K562 (cell line): ENCODE data around the gene LRRC19. TPM values are rescaled to one million over a fixed set of nuclear protein-coding genes. Genes with fewer than 3 reads are reported as not detected.

Experiments
- ATAC-seq: fragments of 200-7000 bp; cut with Tn5 transposase; 3 replicates; pipeline ENCODE4 v1.9.1; 2020; ENCODE audit warnings: moderate library complexity
- BruUV-seq: library from RNA; stranded (reverse); fragments of 400-500 nt; replicated peaks from 2 replicates; lab custom pipeline; 2021; lab: Mats Ljungman, UMichigan
- CTCF ChIA-PET: fragments of 300-600 bp; formaldehyde crosslinking; extraction: SDS; loops from one replicate; lab custom pipeline; 2021; ENCODE audit warnings: low intra/inter-chr PET ratio; lab: Yijun Ruan, JAX
- POLR2A ChIA-PET: fragments of 300-600, 350-650 bp; sonication (Branson Sonifier 250); formaldehyde crosslinking; extraction: SDS; loops from one replicate; lab custom pipeline; 2021; ENCODE audit warnings: antibody characterized with exemption, inconsistent platforms; lab: Yijun Ruan, JAX
- DNase-seq, 4 experiments: peaks; one replicate each; pipeline versions ENCODE4 v3.0.0 to v3.0.0-alpha.2; 2011 to 2018; ENCODE audit warnings: low spot score in 3 of 4, mixed read lengths in 3 of 4; ENCODE audit errors: extremely low read depth in 1 of 4
- FAIRE-seq: peaks from 2 replicates; lab custom pipeline; 2011; peaks lifted over from hg19 to GRCh38; lab: Jason Lieb, UNC
- H2AFZ ChIP-seq: 2 replicates; pipeline ENCODE4 v1.6.0; 2011; ENCODE audit warnings: low read depth, low read length, control low read depth, inconsistent platforms
- H3K27ac ChIP-seq: fragments of 200-600 bp; 3 replicates; pipeline ENCODE4 v1.8.0; 2011; ENCODE audit warnings: low read depth, mild to moderate bottlenecking, control low read depth, inconsistent platforms, low read length, moderate library complexity, mixed read lengths; ENCODE audit errors: extremely low read depth
- H3K27me3 ChIP-seq, 2 experiments: fragments of 300-600 bp in 1 of 2; 2 replicates in 1 of 2; 3 replicates in 1 of 2; pipeline versions ENCODE4 v1.6.0 to v1.8.0; 2011; ENCODE audit warnings: inconsistent platforms in 2 of 2, low read length in 2 of 2, mild to moderate bottlenecking in 1 of 2, mixed read lengths in 1 of 2, moderate library complexity in 1 of 2; ENCODE audit not compliant: control insufficient read depth in 2 of 2, insufficient read depth in 2 of 2
- H3K36me3 ChIP-seq: fragments of 300-600 bp; 3 replicates; pipeline ENCODE4 v1.8.0; 2011; ENCODE audit warnings: mild to moderate bottlenecking, low read length, inconsistent platforms; ENCODE audit not compliant: control insufficient read depth, insufficient read depth
- H3K4me1 ChIP-seq, 2 experiments: fragments of 200-600 bp in 1 of 2; replicated peaks in 1 of 2; 2 replicates in 1 of 2; 3 replicates in 1 of 2; pipeline versions ENCODE4 v1.5.1 to v1.8.0; 2011; ENCODE audit warnings: inconsistent platforms in 2 of 2, low read length in 2 of 2, mild to moderate bottlenecking in 1 of 2, mixed read lengths in 1 of 2, moderate library complexity in 1 of 2; ENCODE audit not compliant: control insufficient read depth in 2 of 2, insufficient read depth in 2 of 2
- H3K4me2 ChIP-seq: 2 replicates; pipeline ENCODE4 v1.6.1; 2011; ENCODE audit warnings: low read length, control low read depth, inconsistent platforms, mixed read lengths; ENCODE audit not compliant: insufficient read depth
- H3K4me3 ChIP-seq: fragments of 200-600 bp; sonication (generic), shearing (Covaris generic); 2 replicates; pipeline ENCODE4 v1.5.1; 2016; ENCODE audit warnings: control low read depth, inconsistent platforms
- H3K79me2 ChIP-seq: fragments of 200-600 bp; 3 replicates; pipeline ENCODE4 v1.8.0; 2011; ENCODE audit warnings: low read length, inconsistent platforms; ENCODE audit not compliant: control insufficient read depth, insufficient read depth
- H3K9ac ChIP-seq, 2 experiments: 2 replicates each; pipeline versions ENCODE4 v1.6.0 to v1.6.1; 2011; ENCODE audit warnings: low read depth in 2 of 2, low read length in 2 of 2, control low read depth in 1 of 2, inconsistent platforms in 1 of 2, mild to moderate bottlenecking in 1 of 2, mixed read lengths in 1 of 2; ENCODE audit not compliant: insufficient read depth in 1 of 2
- H3K9me1 ChIP-seq: one replicate; pipeline ENCODE4 v1.6.0; 2011; ENCODE audit warnings: inconsistent platforms, mild to moderate bottlenecking, low read length, moderate library complexity; ENCODE audit not compliant: control insufficient read depth, insufficient read depth
- H3K9me3 ChIP-seq: replicated peaks from 2 replicates; pipeline ENCODE4 v1.5.1; 2011; ENCODE audit warnings: low read depth, low read length, inconsistent platforms; ENCODE audit not compliant: control insufficient read depth, insufficient read depth
- H4K20me1 ChIP-seq: replicated peaks from 2 replicates; pipeline ENCODE4 v1.6.1; 2011; ENCODE audit warnings: low read length, inconsistent platforms, mixed read lengths; ENCODE audit not compliant: control insufficient read depth, insufficient read depth
- CHAMP1 ChIP-seq: fragments of 450-650 bp; IDR thresholded peaks from 2 replicates; pipeline ENCODE4 v1.6.1; 2016; ENCODE audit warnings: mild to moderate bottlenecking
- ELK1 ChIP-seq: sonication (generic); formaldehyde crosslinking; IDR thresholded peaks from 2 replicates; pipeline ENCODE4 v1.8.1; 2022; ENCODE audit warnings: missing genetic modification reagents
- ESRRA ChIP-seq: fragments of 450-650 bp; IDR thresholded peaks from 2 replicates; pipeline ENCODE4 v1.6.1; 2014; ENCODE audit warnings: low read depth, mild to moderate bottlenecking, moderate library complexity, borderline replicate concordance
- FOXA1 ChIP-seq: fragments of 450-650 bp; IDR thresholded peaks from 2 replicates; pipeline ENCODE4 v1.6.1; 2016; ENCODE audit warnings: mild to moderate bottlenecking, borderline replicate concordance
- FOXJ3 ChIP-seq: sonication (generic); formaldehyde crosslinking; IDR thresholded peaks from 2 replicates; pipeline ENCODE4 v1.4.0; 2020; ENCODE audit warnings: mild to moderate bottlenecking, missing genetic modification reagents
- NFE2 ChIP-seq: IDR thresholded peaks from 2 replicates; pipeline ENCODE4 v1.6.1; 2014; ENCODE audit warnings: antibody characterized with exemption, low read depth
- OTX1 ChIP-seq: fragments of 450-650 bp; formaldehyde crosslinking; IDR thresholded peaks from 2 replicates; pipeline ENCODE4 v1.4.0; 2022; ENCODE audit warnings: mild to moderate bottlenecking
- PRDM10 ChIP-seq: fragments of 450-650 bp; IDR thresholded peaks from 2 replicates; pipeline ENCODE4 v1.6.1; 2018; ENCODE audit not compliant: partially characterized antibody
- TCF7L2 ChIP-seq: fragments of 150-350 bp; IDR thresholded peaks from 2 replicates; pipeline ENCODE4 v1.6.1; 2016; ENCODE audit warnings: low read depth, mild to moderate bottlenecking, low read length, moderate library complexity
- ZKSCAN1 ChIP-seq: fragments of 150-350 bp; IDR thresholded peaks from 2 replicates; pipeline ENCODE4 v1.6.1; 2016; ENCODE audit warnings: low read depth, low read length
- ZNF24 ChIP-seq: fragments of 450-650 bp; IDR thresholded peaks from 2 replicates; pipeline ENCODE4 v1.6.1; 2016
- WGBS: fragments of 100-300 bp; shearing (Covaris generic); methylation state at CpG from one replicate; pipeline ENCODE4 v1.1.6; 2016; ENCODE audit warnings: low coverage, mixed read lengths; ENCODE audit not compliant: insufficient coverage; ENCODE audit errors: missing lambda C conversion rate; 5-methylcytosine and 5-hydroxymethylcytosine counted together
- in situ Hi-C: fragments of 300-500 bp; cut with MboI; formaldehyde crosslinking; loops from 4 replicates; pipeline ENCODE4 v1.15.0; 2018; ENCODE audit warnings: inconsistent platforms, mixed read lengths
- intact Hi-C: fragments of 100-400 bp; cut with micrococcal nuclease; formaldehyde crosslinking; loops from 2 replicates; pipeline ENCODE4 v1.14.2; 2022
- polyA plus RNA-seq, 8 experiments: library from polyadenylated mRNA; depleted of rRNA in 4 of 8; stranded (reverse) in 5 of 8; unstranded in 3 of 8; fragments of >200 nt; fragmentation: Nextera tagmentation in 2 of 8; fragmentation: Illumina TruSeq in 1 of 8; extraction: Ambion mirVana in 2 of 8; extraction: Trizol in 1 of 8; gene quantifications; 2 replicates each; pipeline versions ENCODE4 v1.2.1 to v1.2.3, GENCODE V29; 2011 to 2014; ENCODE audit warnings: inconsistent platforms in 1 of 8, missing spikeins in 1 of 8
- total RNA-seq, 7 experiments: library from RNA; depleted of rRNA in 6 of 7; stranded (reverse); fragments of >200 nt in 6 of 7; fragmentation: Illumina TruSeq in 2 of 7; extraction: Trizol in 2 of 7; gene quantifications; 2 replicates each; pipeline versions ENCODE4 v1.2.1 to v1.2.3, GENCODE V29; 2011 to 2021; ENCODE audit warnings: low replicate concordance in 1 of 7

Gene LRRC19
- total and polyA plus RNA-seq, 9 of the 15 experiments (the other 6 are each of a cell fraction or from before 2014, with no cell fraction given) = not detected

- H3K9ac ChIP-seq = no peak overlapping the region
- no peaks in the 10 kb centered on the region for H3K36me3 ChIP-seq
- CTCF ChIA-PET = no interaction called here
- no peak overlapping the region for H3K4me3 ChIP-seq
- no peaks in the 10 kb centered on the region for H3K9me1 ChIP-seq
- in situ Hi-C loops (no loop called here), intact Hi-C loops (no loop called here)
- H3K9me3 ChIP-seq = no peaks in the 10 kb centered on the region
- no TSS peak for BruUV-seq
- 50% methylated on average over 2 of the region's 2 CpGs for WGBS
- ATAC-seq (no peak), DNase-seq (no peak)
- H3K79me2 ChIP-seq = no peaks in the 10 kb centered on the region
- no peak for TF ChIP-seq FOXA1
- TF ChIP-seq ESRRA = no peak
- TF ChIP-seq ZNF24 = no peak
- TF ChIP-seq OTX1 (CRISPR knock-in tag) = no peak
- TF ChIP-seq CHAMP1 = no peak
- no peak for TF ChIP-seq NFE2
- TF ChIP-seq ELK1 (CRISPR knock-in tag) = no peak
- no peak for TF ChIP-seq FOXJ3
- TF ChIP-seq PRDM10 = no peak
- no peak for TF ChIP-seq ZKSCAN1
- no peak for TF ChIP-seq TCF7L2
- TF ChIP-seq, all 486 proteins: peak for 0
- no peaks in the 10 kb centered on the region for H3K27me3 ChIP-seq
- H4K20me1 ChIP-seq = no peaks in the 10 kb centered on the region
- no peak overlapping the region for H3K4me2 ChIP-seq
- FAIRE-seq = no peak
- POLR2A ChIA-PET = no interaction called here
- H2AFZ ChIP-seq = no peak overlapping the region
- H3K4me1 ChIP-seq = no peaks in the 10 kb centered on the region
- no peak overlapping the region for H3K27ac ChIP-seq
Measured at GRCh38 chr9:27037499-27037898, 32.0 kb upstream of the LRRC19 start.
